ENCODE data around the gene RERE. TPM values are rescaled to one million over a fixed set of nuclear protein-coding genes. Genes with fewer than 3 reads are reported as not detected.
"Not testable (repeated sequence)": the region's sequence is repeated elsewhere in the genome, so short reads cannot be mapped to it uniquely, and the experiment has no call there.

Gene RERE
- total RNA-seq, 1 donor from 2014 or later: 17.4 TPM

DNA sequence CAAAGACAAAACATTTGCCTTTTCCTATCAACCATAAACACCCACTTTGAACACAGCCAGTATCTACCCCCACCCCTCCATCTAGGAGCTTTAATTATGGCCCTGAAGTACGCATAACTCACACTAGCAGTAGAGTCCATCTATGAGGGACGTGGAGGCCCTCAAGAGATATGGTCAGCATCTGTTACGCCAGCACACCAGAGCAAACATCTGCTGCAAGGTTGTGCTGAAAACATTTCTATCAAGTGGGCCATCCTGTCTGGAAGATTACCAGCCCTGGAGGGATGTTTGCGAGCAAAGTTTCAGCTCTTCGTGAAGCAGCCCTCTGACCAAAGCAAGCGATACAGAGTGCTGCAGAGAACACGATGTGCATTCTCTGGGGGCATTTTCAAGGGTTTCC lies 424.9 kb downstream of the RERE start:
- no peak for DNase-seq (ENCODE audit: low read depth)

DNA sequence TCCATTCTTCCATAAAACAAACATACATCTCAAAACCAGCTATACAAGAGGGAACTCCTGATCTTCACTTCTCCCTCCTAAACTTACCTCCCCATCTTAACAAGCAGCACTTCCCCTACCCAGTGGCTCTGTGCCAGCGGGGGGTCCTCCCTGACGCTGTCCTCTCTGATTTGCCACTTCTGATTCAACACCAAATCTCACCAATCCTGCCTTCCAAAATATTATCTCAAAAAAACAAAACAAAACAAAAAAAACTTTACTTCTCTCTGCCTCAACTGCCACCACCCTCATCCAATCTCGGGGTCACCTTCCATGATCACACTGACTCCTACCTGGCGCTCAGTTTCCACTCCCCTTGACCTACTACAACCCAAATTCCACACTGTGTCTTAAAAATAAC lies 426.7 kb downstream of the RERE start:
- no peak for DNase-seq (ENCODE audit: low read depth)

DNA sequence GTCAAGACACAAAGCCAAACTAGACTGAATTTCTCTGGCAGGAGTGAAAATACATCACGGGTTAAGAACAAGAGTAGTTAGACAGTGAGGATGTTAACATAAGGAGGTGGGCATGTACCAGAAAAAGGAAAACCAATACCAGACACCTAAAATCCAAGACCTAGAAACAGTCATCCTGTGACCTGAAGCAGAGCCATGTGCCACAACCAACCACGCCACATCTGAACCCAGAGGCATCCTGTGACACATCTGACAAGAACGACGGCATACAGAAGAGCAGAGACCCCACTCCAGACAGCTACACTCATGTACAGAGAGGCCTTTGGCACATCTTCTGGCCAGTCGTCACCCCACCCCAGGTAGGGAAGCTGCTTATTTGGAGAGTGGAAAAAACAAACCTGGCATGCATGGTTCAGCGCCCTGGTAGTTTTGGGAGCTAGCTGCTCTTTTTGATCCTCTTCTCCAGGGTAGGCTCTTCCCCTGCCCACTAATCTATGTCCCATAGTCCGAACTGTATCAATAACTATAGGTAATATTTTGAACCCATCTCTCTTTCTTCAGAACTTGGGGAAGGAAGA lies 427.4 kb downstream of the RERE start:
- no peak for DNase-seq (ENCODE audit: low read depth)

DNA sequence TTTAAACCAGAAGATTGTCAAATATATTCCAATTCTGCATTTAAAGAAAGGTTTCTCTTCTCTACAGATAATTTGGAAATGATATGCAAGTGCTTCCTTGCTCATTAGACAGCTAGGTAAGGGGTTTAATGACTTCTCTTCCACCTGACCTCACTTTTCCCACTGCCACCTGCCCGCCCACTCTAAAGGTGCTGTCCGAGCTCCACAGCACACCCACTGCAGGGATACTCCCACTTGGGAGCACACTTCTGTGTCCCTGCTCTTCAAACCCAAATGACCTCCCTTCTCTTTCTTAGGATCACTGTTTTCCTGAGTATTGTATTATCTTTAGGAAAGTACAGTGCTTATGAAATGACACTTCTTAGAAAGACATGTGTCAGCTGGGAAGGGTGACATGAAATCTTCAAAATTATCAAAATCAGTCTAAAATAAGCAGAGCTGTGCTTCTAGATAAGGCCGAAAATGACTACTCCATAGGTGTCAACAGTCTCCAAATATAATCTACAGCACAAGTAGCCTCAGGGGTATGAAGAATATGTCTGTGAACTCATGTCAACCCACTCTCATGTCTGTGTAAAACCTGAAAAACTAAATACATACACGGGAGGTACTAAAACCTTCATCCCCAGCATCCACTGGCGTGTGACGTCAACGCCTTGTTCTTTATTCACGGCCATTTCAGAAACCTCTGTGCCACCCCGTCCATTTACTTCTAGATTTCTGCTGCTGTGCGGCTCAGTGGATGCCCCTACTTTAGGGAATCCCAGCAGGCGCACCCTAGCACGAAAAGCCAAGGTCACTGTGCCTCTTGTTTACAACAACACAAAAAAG lies 428.5 kb downstream of the RERE start:
- no peak for DNase-seq (ENCODE audit: low read depth)

DNA sequence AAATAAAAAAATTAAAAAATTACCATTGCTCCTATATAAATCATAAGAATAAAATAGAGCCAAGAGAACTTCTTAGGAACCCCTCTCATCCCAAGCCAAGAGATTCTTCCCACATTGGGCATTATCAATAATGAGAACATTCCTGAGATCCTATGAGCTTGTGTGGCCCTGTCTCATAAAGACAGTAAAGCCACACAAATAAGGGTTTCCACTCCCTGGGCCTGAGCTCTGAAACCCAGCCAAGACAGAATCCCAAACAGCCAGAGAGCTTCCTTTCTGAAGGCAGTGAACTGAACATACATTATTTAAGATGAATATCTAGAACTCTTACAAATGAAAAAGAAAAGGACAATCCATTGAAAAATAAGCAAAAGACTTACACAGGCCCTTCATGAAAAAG lies 431.2 kb downstream of the RERE start:
- no peak for DNase-seq (ENCODE audit: low read depth)

DNA sequence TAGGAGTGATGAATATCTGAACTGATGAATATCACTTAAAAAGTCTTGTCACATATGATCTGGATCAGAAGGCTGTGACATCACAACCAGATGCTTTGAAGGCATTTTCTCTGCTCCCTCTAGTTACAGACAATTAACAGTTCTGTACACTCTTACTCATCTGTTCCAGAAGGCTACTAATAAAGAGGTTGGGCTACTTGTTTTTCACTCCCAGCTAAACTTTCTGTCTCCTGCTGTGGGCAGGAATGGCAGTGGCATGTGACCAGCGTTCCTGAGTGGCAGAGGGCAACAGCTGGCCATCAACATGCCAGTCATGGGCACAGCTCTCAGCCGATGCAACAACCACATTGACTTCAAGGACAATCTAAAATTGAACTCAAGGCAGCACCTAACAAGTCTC lies 432.9 kb downstream of the RERE start:
- peak; percentile 84 for DNase-seq (ENCODE audit: low read depth)

DNA sequence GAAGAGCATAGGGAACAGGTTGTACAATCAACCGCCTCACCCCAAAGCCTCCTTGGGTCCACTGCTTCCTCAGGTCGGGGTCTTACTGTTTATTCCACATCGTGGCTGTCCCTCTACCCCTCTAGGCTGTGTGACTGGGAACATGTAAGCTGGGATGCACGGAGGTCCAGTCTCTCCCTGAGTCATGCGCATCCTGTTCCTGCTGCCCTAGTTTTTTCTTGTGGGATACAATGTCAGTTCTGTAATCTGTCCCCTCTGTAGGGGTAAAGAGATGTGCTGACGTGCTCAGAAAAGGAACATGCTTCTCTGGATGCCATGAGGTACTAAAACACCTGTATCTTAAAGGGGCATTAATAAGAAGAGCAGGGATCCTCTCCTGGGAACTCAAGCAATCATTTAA lies 433.4 kb downstream of the RERE start:
- no peak for DNase-seq (ENCODE audit: low read depth)

DNA sequence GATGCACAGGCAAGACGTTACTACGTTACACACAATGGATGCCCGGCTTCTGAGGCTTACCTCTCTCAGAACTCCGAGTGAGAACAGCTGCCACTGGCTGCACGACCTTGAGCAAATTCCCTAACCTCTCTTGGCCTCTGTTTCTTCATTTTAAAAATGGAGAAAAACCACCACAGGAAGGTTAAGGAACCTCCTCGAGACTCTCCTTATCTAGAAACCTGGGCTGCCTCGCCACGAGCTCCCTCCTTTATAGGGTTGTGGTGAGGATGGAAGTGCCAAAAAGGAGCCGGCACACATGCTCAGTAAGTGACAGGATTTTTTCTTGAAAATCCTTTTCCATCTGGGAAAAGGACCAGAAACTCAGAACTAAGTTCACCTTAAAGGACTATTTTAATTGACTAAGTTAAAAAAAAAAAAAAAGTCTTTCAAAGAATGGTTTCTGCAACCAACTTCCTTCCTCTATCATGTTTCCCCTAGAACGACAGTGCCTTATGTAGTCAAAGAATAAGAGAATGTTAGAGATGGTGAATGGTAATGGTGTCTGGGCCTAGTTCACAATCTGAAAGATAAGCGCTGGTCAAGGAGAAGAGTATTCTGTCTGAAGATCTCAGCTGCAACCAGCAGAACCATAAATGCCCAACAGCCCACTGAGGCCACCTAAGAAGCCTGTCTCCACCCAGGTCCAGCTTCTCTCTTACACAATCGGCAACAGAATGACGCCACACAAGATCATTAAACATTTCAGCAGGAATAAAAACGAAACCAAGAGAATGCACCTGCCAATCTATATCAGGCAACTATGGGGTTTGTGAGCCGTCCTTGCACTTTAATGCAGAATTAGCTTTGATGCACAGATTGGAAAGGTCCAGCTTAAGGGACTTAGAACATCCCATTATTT lies 434.6 kb downstream of the RERE start:
- DNase-seq (ENCODE audit: low read depth): no peak

DNA sequence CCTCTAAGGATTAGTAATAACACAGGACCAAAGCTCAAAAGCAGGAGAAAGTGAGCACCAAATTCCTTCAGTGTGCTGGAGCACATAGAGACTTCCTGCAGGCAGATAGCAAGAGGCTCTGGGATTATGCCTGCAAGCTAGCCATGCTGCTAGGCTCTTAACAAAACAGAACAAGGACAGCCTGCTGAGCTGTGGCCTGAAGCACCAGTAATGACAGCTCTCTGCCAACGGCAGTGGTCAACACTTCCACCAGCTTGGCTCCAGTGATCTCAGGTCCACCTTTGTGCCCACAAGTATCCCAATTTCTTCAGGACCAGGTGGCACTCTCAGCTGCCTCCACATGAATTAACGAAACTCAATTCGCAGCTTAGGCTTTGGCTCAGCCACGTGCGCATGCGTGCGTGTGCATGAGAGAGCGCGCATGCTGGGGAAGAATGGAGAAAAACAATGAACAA lies 435.4 kb downstream of the RERE start:
- no peak for DNase-seq (ENCODE audit: low read depth)

DNA sequence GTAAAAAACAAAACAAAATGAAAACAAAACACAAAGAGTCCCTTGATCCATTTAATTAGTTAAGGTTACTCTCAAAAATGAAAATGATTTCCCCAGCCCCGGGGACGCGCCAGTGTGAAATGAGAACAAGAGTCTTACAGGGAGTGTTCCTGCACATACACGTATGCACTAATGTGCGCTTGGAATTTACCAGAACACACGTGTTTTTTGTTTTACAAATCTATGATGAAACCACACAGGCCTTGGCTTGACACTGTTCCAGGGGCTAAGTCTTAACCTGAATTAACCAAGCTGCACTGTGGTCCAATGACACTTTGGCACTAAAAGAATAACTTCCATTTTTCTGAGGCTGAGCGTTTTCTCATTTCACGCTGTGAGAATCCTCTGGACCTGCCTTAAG lies 435.8 kb downstream of the RERE start:
- no peak for DNase-seq (ENCODE audit: low read depth)

DNA sequence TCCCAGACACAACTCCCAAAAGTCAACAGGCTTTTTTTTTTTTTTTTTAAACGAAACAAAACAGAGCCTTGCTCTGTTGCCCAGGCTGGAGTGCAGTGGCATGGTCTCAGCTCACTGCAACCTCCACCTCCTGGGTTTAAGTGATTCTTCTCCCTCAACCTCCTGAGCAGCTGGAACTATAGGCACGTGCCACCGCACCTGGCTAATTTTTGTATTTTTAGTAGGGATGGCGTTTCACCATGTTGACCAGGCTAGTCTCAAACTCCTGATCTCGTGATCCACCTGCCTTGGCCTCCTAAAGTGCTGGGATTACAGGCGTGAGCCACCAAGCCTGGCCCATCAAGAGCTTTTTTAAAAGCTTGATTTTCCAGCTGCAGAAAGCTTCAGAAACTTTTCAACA lies 437.1 kb downstream of the RERE start:
- DNase-seq (ENCODE audit: low read depth): not testable (repeated sequence)

DNA sequence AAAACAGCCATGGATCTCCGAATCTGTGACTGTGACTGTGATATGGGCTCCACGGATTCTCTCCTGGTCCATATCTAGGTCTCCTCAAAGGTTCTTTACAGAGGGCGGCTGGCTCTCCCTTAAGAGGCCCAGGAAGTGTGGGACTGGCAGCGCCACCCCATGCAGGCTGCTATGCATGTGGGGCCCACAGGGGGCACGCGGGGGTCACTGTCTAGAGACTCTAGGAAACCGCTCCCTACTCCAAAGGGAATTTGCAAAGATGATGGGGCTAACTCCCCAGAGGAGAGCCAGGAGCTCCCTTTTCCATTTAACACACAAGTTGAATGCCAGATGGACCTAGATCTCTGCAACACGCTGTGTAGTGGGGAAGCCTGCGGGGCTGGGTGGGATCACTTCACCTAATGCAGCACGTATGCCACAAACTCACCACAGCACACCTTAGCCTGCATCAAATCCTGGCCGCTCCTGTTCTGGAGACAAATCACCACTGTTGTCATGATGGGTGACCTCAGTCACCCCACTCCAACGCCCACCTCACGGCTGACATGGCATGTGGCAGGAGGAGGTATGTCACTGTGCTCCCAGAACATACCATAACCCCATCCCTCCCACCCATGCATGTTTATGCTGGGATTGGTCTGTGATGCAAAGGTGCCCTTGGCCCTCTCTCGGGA lies 437.8 kb downstream of the RERE start:
- DNase-seq (ENCODE audit: low read depth): no peak

DNA sequence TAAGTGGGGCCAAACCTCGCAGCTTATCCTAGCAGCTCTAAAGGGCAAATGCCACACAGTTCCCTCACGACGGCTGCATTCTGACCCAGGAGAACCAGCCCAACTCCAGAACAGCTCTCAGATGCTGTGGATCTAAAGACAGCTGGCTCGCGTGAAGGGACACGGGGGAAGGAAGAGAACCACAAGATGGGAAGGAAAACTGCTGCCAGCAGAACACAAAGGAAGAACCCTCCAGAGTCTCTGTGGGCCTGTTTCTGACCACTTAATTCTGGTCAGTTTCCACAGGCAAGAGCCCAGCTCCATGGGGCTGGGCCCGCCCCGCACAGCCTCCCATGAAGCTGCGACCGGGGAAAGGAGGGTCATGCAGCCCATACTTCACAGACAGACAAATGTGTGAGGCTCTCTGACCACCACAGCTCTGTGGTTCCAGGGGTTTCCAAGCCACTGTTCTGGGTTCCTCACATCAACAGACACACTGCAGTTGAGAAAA lies 438.4 kb downstream of the RERE start:
- peak; percentile 78 for DNase-seq (ENCODE audit: low read depth)

DNA sequence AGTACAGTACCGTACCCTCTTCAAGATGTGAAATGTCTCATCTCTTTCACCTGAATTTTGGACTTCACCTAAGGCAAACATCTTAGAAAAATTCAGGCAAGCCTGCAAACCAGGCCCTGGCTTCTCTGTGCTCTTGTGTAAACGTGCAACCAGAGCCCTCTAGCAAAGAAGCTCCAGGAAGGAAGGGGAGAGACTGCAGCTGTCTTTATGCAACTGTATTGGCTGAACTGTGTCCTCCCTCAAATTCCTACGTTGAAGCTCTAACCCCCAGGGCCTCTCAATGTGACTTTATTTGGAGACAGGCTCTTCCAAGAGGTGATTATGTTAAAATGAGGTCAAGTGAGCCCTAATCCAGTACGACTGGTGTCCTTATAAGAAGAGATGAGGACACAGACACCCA lies 439.3 kb downstream of the RERE start:
- peak; percentile 82 for DNase-seq (ENCODE audit: low read depth)

DNA sequence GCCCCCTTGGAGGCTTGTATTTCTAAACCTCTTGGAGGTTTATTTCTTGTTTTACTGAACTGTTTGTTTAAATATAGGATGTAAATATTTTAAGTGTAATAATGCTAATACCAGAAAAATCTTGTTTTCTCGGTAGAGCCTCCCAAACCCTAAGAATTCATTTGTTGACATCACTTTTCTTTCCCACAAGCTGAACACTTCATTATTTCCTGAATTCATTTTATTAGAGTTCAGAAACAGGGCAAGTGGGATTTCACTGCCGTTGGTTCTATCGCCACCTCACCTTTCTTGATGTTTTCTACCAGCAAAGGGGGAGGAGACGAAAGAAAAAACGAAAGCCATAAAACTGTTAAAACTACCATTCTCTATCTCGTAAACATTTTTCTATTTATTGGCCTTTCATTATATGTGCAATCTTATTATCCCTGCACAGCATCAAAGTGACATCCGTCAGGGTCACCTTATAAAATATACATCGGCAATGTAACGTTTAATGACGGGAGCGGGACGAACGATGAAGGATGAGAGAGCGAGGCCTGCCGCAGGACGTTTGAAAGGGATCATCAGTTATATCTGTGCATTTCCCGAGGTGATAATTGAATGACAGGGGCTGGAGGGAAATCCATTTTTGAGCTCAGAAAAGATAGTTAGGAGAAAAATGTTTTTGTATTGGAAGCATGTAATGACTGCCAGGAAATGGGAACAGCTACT lies 440.0 kb downstream of the RERE start:
- DNase-seq (ENCODE audit: low read depth): no peak

DNA sequence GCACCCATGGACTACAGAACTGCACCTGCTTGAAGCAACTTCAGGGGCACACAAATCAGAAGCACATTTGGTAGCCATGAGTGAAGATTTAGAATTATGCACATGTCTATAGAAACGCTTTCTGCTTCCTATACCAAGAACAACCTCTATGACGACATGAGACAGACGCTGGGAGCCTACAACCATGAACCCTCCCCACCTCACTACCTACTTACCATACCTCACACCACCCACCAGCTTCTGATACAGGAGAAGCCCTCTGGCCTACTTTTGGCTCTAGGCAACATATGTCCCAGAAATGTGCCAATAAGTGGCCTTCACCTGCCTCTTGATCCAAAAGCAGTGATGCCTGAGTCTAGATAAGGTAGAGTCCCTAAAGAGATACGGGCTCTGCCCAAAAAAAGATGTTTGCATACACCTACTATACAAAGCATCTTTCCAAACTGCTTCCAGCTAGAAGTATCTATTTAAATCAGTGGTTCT lies 441.0 kb downstream of the RERE start:
- no peak for DNase-seq (ENCODE audit: low read depth)

DNA sequence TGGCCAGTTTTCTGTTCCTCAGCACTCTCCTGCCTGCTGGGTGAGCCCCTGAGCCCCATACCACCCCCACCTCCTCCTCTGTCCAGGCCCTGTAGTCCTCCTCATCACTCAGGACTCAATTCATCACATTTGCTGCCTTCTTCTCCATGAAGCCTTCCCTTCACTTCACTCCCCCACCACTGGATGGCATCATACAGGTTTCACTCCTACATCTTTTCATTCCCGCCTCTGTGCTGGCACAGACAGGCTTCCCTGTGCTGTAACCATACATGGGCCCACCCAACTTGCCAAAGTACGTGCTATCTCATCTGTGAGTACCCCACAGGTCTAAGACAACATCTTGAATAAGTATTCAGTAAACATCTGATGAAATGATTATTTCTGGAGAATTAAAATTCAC lies 442.6 kb downstream of the RERE start:
- peak; percentile 51 for DNase-seq (ENCODE audit: low read depth)

DNA sequence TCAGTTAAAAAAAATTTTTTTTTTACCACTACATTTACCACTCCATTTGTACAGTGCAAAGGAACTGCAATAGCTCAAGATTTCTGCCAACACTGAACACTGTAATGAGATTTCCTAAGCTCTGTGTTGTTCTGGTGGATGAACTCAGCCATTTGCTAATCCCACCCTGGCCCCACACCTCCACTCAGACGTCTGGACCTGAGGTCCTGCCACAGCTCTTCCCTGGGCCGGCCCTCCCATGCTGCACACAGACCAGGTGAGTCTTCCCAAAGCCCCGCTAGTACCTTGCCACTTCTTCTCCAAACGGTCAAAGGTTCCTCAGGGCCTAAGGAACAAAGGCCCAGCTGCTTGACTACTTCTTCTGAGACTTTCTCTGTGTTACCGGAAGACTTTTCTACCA lies 443.1 kb downstream of the RERE start:
- no peak for DNase-seq (ENCODE audit: low read depth)

DNA sequence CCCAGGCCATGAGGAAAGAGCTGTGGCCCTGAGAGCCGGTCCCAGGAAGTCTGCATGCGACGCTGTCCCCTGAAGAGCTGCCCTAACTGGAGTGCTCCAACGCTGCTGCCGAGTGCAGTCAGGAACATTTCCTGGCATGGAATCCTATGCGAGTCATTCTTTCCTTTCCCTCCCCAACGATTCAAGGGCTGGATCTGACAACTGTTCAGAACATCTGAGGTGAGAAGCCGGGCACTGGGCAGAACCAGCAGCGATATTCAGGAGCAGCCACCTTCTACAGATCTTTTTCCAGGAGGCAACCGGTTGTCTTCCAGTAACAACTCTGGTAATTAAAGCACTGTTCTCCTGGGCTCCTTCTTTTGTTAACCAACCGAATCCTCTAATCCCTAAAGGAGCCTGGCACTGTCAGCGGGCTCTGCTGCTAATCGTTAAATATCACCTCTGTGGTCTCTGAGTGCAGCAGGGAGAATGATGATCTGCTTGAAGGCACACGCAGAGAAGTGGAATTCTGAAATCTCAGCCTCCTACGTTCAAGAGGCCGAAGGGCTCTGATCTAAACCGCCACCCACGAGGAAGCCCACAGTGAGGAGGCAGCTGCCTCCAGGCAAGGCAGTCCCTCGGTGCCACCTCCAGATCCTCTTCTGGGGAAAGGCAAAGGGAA lies 443.7 kb downstream of the RERE start:
- DNase-seq (ENCODE audit: low read depth): peak; percentile 86

DNA sequence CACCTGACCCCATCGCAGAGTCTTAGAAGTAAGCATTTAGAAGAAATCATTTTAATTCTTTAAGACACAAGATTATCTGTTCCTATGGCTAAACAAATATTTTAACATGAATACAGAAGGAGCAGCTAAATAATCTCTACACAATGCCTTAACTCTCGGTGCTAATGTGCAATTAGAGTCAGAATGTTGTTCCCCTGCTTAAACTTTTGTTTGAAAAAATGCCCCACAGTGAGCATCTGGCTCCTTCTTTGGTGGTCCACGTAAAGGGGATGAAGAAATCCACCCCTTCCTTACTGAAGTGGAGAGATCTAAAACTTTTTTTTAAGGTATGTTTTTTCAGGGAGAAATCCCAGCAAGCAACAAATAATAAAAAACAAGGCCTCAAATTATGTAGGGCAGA lies 444.3 kb downstream of the RERE start:
- DNase-seq (ENCODE audit: low read depth): no peak
